Heart right ventricle (tissue), 16 donors: ENCODE data around the gene ACTL7A. TPM values are rescaled to one million over a fixed set of nuclear protein-coding genes. Genes with fewer than 3 reads are reported as not detected.

ENCODE experiments used
- ATAC-seq, 8 donors: fragments of 200-7000 bp; cut with Tn5 transposase; one replicate each; pipeline ENCODE4 v1.9.1; 2020; ENCODE audit warnings: mild to moderate bottlenecking in 8 of 8, moderate library complexity in 8 of 8, moderate number of reproducible peaks in 1 of 8
- DNase-seq, 2 donors: peaks; one replicate each; pipeline ENCODE4 v3.0.0-alpha.2; 2020
- H3K27ac ChIP-seq, 10 donors: fragments of 200-600 bp; sonication (generic) in 2 of 10; one replicate each; pipeline versions ENCODE4 v1.5.0 to v1.8.0; 2020 to 2022; ENCODE audit warnings: mild to moderate bottlenecking in 3 of 10
- H3K27me3 ChIP-seq, 7 donors: fragments of 200-600 bp; one replicate each; pipeline ENCODE4 v1.8.0; 2021 to 2022; ENCODE audit warnings: mild to moderate bottlenecking in 2 of 7
- H3K36me3 ChIP-seq, 9 donors: fragments of 200-600 bp; sonication (generic) in 1 of 9; one replicate each; pipeline versions ENCODE4 v1.5.0 to v1.8.0; 2020 to 2022; ENCODE audit warnings: mild to moderate bottlenecking in 2 of 9
- H3K4me1 ChIP-seq, 9 donors: fragments of 200-600 bp; sonication (generic) in 1 of 9; one replicate each; pipeline versions ENCODE4 v1.5.0 to v1.8.0; 2020 to 2022; ENCODE audit warnings: mild to moderate bottlenecking in 4 of 9
- H3K4me3 ChIP-seq, 10 donors: fragments of 200-600 bp; sonication (generic) in 2 of 10; one replicate each; pipeline versions ENCODE4 v1.5.0 to v1.8.0; 2020 to 2022; ENCODE audit warnings: mild to moderate bottlenecking in 7 of 10, moderate library complexity in 2 of 10
- H3K9me3 ChIP-seq, 11 donors: fragments of 200-600 bp in 10 of 11; sonication (generic) in 2 of 11; one replicate each; pipeline versions ENCODE4 v1.5.0 to v1.8.0; 2013 to 2022; ENCODE audit warnings: mild to moderate bottlenecking in 2 of 11, control low read depth in 1 of 11, moderate library complexity in 1 of 11
- WGBS, 2 donors: extraction: QIAGEN DNeasy Blood & Tissue Kit; methylation state at CpG; one replicate each; pipeline ENCODE4 v1.1.7; 2013; ENCODE audit warnings: inconsistent platforms in 1 of 2; 5-methylcytosine and 5-hydroxymethylcytosine counted together
- intact Hi-C, 10 donors: fragments of 100-400 bp; cut with DNase I; formaldehyde crosslinking; loops; one replicate each; pipeline versions ENCODE4 v1.11.1 to v1.14.2; 2022
- polyA plus RNA-seq, 2 donors: library from polyadenylated mRNA; stranded (reverse); fragments of 200-250 nt; gene quantifications; one replicate each; pipeline ENCODE4 v1.2.3, GENCODE V29; 2013
- total RNA-seq, 10 donors: library from RNA; stranded (reverse); fragmentation: NEBNext Ultra II Directional in 3 of 10; extraction: Animal tissue kit (Norgen Biotek cat#: 25700) in 3 of 10; gene quantifications; one replicate each; pipeline versions ENCODE4 v1.2.1 to v1.2.4, GENCODE V29; 2021 to 2023
- TF ChIP-seq, protein P1 (sequence below), 9 donors: fragments of 200-600 bp; sonication (generic) in 2 of 9; IDR thresholded peaks; one replicate each; pipeline versions ENCODE4 v1.5.0 to v1.8.0; 2021 to 2022; ENCODE audit warnings: antibody characterized with exemption in 9 of 9, mild to moderate bottlenecking in 5 of 9, moderate library complexity in 1 of 9
- donor health status: Arrhythmogenic right ventricular cardiomyopathy.
- donor health status: ischemic (EF 13 %, LVEDD 7.1; RV severe dilation, severe dysfunction).
- donor health status: healthy with polysubstance abuse.
- donor health status: DM: no; HTN: yes; CAD: no.
- donor health status: DM: no; HTN: no; CAD: no.
- donor health status: ischemic (EF 25% LVEDD 6.9; RV normal size, moderate dysfunction).
- donor health status: ischemic (EF 25% LVEDD 5.7; RV mildly dilated, moderate dysfunction).
- donor health status: healthy.
- donor health status: DM: yes; HTN: yes; CAD: no.
- donor health status: Ischemic cardiomyopathy.
- donor health status: ischemic (EF 35%, LVEDD 5.7; RV mildly dilated, moderate dysfunction).
- donor health status: nonischemic (EF 11% LVEDD 7.7; RV severe dilation, severe dysfunction).
- donor health status: DM: yes; HTN: yes; CAD: no.
- donor health status: PGD.
- donor health status: ischemic (EF 29% LVEDD 5.4; RV normal size, mild dysfunction).
- donor health status: nonischemic (EF 23%, LVEDD 6.1; RV moderate dilation, normal function).

The ACTL7A gene
- total and polyA plus RNA-seq, 12 donors = not detected

GRCh38 chr9:108832179-108832500 is 29.9 kb upstream of the ACTL7A start:
- ATAC-seq (no peak), DNase-seq (no peak)
- Histone ChIP-seq H3K27ac (no peak overlapping the region), H3K9me3 (no peaks in the 10 kb centered on the region), H3K36me3 (no peaks in the 10 kb centered on the region), H3K4me3 (no peak overlapping the region), H3K27me3 (no peaks in the 10 kb centered on the region), H3K4me1 (peaks cover 0 to 13% (median 3%) of the 10 kb centered on the region in 9 donors)
- intact Hi-C loops = no loop called here
- TF ChIP-seq, protein P1, sequence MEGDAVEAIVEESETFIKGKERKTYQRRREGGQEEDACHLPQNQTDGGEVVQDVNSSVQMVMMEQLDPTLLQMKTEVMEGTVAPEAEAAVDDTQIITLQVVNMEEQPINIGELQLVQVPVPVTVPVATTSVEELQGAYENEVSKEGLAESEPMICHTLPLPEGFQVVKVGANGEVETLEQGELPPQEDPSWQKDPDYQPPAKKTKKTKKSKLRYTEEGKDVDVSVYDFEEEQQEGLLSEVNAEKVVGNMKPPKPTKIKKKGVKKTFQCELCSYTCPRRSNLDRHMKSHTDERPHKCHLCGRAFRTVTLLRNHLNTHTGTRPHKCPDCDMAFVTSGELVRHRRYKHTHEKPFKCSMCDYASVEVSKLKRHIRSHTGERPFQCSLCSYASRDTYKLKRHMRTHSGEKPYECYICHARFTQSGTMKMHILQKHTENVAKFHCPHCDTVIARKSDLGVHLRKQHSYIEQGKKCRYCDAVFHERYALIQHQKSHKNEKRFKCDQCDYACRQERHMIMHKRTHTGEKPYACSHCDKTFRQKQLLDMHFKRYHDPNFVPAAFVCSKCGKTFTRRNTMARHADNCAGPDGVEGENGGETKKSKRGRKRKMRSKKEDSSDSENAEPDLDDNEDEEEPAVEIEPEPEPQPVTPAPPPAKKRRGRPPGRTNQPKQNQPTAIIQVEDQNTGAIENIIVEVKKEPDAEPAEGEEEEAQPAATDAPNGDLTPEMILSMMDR (IDR thresholded peaks at IDR 0.05) = no peak
- 95 to 97% methylated on average over 3 of the region's 3 CpGs for WGBS, 2 donors

- Histone ChIP-seq H3K27me3 (no peaks in the 10 kb centered on the region), H3K36me3 (no peaks in the 10 kb centered on the region), H3K4me3 (no peak overlapping the region), H3K27ac (no peak overlapping the region), H3K9me3 (peaks cover 0 to 6% (median 0%) of the 10 kb centered on the region in 11 donors), H3K4me1 (peaks cover 0 to 13% (median 3%) of the 10 kb centered on the region in 9 donors)
- ATAC-seq = no peak
- no peak for DNase-seq
- WGBS, 2 donors = 77 to 80% methylated on average over 4 of the region's 4 CpGs
- intact Hi-C loops = no loop called here
- TF ChIP-seq, protein P1 (IDR thresholded peaks at IDR 0.05) = no peak
Observed at GRCh38 chr9:108834959-108835665, 27.0 kb upstream of the ACTL7A start.

GRCh38 chr9:108835831-108836230 is 26.2 kb upstream of the ACTL7A start:
- H3K4me1 ChIP-seq = peaks cover 0 to 13% (median 3%) of the 10 kb centered on the region in 9 donors
- H3K36me3 ChIP-seq = no peaks in the 10 kb centered on the region
- H3K9me3 ChIP-seq = peaks cover 0 to 6% (median 0%) of the 10 kb centered on the region in 11 donors
- H3K27ac ChIP-seq = no peak overlapping the region
- intact Hi-C loops = no loop called here
- ATAC-seq (no peak), DNase-seq (no peak)
- no peaks in the 10 kb centered on the region for H3K27me3 ChIP-seq
- H3K4me3 ChIP-seq = no peak overlapping the region
- 91 to 93% methylated on average over 7 of the region's 7 CpGs for WGBS, 2 donors
- TF ChIP-seq, protein P1 (IDR thresholded peaks at IDR 0.05) = no peak

DNA sequence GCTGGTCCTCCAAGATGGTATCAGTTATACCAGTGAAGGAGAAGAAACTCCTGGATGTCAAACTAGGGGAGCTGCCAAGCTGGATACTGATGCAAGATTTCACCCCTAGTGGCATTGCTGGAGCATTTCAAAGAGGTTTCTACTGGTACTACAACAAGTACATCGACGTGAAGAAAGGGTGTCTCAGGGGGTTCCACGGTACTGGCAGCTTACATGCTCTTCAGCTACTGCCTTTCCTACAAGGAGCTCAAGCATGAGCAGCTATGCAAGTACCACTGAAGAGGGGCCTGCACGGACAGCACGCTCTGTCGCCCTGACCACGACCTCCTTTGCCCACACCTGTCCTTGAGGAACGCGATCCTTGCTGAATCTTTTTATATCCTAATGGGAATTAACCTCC is 25.7 kb upstream of the ACTL7A start:
- TF ChIP-seq, protein P1 (IDR thresholded peaks at IDR 0.05) = no peak
- Histone ChIP-seq H3K9me3 (peaks cover 0 to 6% (median 0%) of the 10 kb centered on the region in 11 donors), H3K4me1 (peaks cover 0 to 13% (median 3%) of the 10 kb centered on the region in 9 donors), H3K4me3 (no peak overlapping the region), H3K27ac (no peak overlapping the region), H3K27me3 (no peaks in the 10 kb centered on the region), H3K36me3 (no peaks in the 10 kb centered on the region)
- WGBS, 2 donors = 92 to 94% methylated on average over 9 of the region's 9 CpGs
- ATAC-seq (no peak), DNase-seq (no peak)
- intact Hi-C loops = no loop called here
